ENCODE data around the gene PROX2. TPM values are rescaled to one million over a fixed set of nuclear protein-coding genes. Genes with fewer than 3 reads are reported as not detected.

The PROX2 gene
- total RNA-seq, 2 experiments from 2014 or later = 0.35 to 0.74 TPM

DNA sequence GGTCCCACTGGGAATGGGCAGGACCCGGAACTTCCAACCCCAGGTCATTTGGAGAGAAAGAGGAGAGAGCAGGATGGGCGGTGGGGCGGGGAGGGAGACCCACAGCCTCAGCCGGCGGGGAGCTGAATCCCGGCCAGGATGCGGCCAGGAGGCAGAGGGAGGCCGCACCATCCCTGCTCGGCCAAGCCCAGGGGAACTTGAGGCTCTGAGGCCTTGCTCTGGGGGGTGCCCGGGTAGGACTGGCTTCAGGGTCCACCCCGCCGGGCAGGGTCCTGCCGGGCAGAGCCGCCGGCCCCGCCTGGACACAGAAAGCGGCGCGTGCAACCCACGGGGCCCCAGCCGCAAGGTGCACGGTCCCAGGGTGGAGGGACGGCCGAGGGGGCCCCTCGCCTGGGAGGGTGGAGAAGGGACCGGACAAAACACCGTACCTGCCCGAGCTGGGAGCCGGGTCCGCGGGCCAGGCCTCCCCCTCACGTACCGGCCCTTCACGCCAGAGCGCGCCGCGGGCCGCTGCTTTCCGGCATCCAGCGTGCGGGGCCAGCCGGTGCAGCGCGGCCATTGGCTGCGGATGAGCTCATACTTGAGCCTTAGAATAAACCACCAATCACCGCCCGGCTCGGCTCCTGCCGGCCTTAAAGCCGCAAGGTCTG, 46.9 kb upstream of the PROX2 start, which contains the start of gene RPS6KL1:
TSS of gene RPS6KL1 (minus strand) at position 509 of the 650 bp plus-strand sequence. CDS start 1,719 bp downstream, outside the sequence.
- H3K27ac ChIP-seq (ENCODE audit: low read depth, low read length, poor library complexity, severe bottlenecking) = no peak within 1 kb of the TSS
- no peaks in the 10 kb centered on the region for H4K20me1 ChIP-seq (ENCODE audit: insufficient read depth, low read length)
- no peaks in the 10 kb centered on the region for H3K36me3 ChIP-seq (ENCODE audit: insufficient read depth, low read length)
- intact Hi-C loops (cut with micrococcal nuclease; ENCODE audit: unreplicated experiment) = loop anchor here (2.0 kb wide), 1 partner anchor 18 kb away; no protein-coding TSS in a partner anchor
- peak within 1 kb of the TSS; percentile 84 for H3K4me2 ChIP-seq (ENCODE audit: low read length)
- H2AFZ ChIP-seq (ENCODE audit: low read length) = peak within 1 kb of the TSS; percentile 87
- H3K4me3 ChIP-seq (ENCODE audit: low read depth, low read length, poor library complexity, severe bottlenecking) = peak within 1 kb of the TSS; percentile 88
- no peaks in the 10 kb centered on the region for H3K79me2 ChIP-seq (ENCODE audit: insufficient read depth, low read depth, low read length)
- ChIA-PET POLR2A (interaction anchor here (0.5 to 2.3 kb wide), 18 partner anchors 8 to 1358 kb away, joined by 3 to 18 read pairs (median 4); partner anchors contain the start of genes ACYP1 and PROX2), CTCF (ENCODE audit: unreplicated experiment) (interaction anchor here (0.6 to 1.4 kb wide), 8 partner anchors 17 to 1234 kb away, joined by 3 to 5 read pairs (median 3); no protein-coding TSS in a partner anchor)
- TF ChIP-seq EZH2phosphoT487 (IDR thresholded peaks at IDR 0.05; ENCODE audit: borderline replicate concordance, low read depth, low read length) = no peak
- TF ChIP-seq, protein P1, sequence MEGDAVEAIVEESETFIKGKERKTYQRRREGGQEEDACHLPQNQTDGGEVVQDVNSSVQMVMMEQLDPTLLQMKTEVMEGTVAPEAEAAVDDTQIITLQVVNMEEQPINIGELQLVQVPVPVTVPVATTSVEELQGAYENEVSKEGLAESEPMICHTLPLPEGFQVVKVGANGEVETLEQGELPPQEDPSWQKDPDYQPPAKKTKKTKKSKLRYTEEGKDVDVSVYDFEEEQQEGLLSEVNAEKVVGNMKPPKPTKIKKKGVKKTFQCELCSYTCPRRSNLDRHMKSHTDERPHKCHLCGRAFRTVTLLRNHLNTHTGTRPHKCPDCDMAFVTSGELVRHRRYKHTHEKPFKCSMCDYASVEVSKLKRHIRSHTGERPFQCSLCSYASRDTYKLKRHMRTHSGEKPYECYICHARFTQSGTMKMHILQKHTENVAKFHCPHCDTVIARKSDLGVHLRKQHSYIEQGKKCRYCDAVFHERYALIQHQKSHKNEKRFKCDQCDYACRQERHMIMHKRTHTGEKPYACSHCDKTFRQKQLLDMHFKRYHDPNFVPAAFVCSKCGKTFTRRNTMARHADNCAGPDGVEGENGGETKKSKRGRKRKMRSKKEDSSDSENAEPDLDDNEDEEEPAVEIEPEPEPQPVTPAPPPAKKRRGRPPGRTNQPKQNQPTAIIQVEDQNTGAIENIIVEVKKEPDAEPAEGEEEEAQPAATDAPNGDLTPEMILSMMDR (conservative IDR thresholded peaks at IDR 0.05; ENCODE audit: low read length) = no peak
- H3K9me3 ChIP-seq (ENCODE audit: low read length) = no peaks in the 10 kb centered on the region
- DNase-seq (ENCODE audit: low spot score) = peak; percentile 88
- BruUV-seq (replicated peaks) = no TSS peak
- H3K4me1 ChIP-seq (ENCODE audit: insufficient read depth, low read length, poor library complexity, severe bottlenecking) = peaks cover 13% of the 10 kb centered on the region
- H3K9me2 ChIP-seq (ENCODE audit: insufficient read depth, low read length) = no peaks in the 10 kb centered on the region

DNA sequence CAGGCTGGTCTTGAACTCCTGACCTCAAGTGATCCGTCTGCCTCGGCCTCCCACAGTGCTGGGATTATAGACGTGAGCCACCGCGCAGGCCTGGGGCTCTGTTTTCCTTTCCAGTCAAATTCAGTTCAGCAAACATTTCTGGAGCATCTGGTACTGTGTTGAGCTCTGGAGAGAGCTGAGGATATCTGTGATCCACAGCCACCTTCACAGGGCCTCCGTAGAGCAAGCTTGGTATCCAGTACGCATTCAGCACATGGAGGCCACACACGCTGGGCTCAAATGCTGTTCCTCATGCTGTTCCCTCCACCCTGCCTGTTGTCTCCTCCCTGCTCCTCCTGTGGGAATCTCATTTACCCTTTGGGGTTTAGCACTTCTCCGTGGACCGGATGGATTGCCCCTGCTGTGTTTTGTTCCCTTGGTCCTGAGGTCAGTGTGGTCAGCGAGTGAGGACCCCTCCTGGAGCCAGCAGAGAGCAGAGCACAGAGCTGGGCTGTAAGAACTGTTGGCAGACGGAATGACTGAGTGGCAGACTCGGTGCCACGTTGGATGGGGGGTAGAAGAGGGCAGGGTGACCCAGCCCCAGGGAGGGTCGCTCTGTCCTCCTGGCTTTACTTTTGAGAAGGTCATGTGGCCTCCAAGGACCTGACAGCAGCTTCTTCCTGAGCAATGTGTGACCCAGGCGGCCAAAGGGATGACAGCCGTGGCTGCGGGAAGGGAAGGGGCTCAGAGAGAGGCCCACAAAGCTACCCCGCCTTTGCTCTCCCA, 46.2 kb upstream of the PROX2 start:
- H3K79me2 ChIP-seq (ENCODE audit: insufficient read depth, low read depth, low read length) = no peaks in the 10 kb centered on the region
- intact Hi-C loops (cut with micrococcal nuclease; ENCODE audit: unreplicated experiment) = loop anchor here (2.0 kb wide), 1 partner anchor 19 kb away; no protein-coding TSS in a partner anchor
- no peak overlapping the region for H3K27ac ChIP-seq (ENCODE audit: low read depth, low read length, poor library complexity, severe bottlenecking)
- peak overlapping the region; percentile 88 for H3K4me3 ChIP-seq (ENCODE audit: low read depth, low read length, poor library complexity, severe bottlenecking)
- TF ChIP-seq EZH2phosphoT487 (IDR thresholded peaks at IDR 0.05; ENCODE audit: borderline replicate concordance, low read depth, low read length) = no peak
- TF ChIP-seq, protein P1 (conservative IDR thresholded peaks at IDR 0.05; ENCODE audit: low read length) = no peak
- H2AFZ ChIP-seq (ENCODE audit: low read length) = peak overlapping the region; percentile 87
- ChIA-PET CTCF (ENCODE audit: unreplicated experiment) (interaction anchor here (0.9 to 1.1 kb wide), 2 partner anchors 16 to 20 kb away, joined by 3 read pairs; no protein-coding TSS in a partner anchor), POLR2A (interaction anchor here (0.9 to 2.3 kb wide), 5 partner anchors 12 to 144 kb away, joined by 3 to 18 read pairs (median 4); no protein-coding TSS in a partner anchor)
- H3K36me3 ChIP-seq (ENCODE audit: insufficient read depth, low read length) = no peaks in the 10 kb centered on the region
- no peaks in the 10 kb centered on the region for H3K9me3 ChIP-seq (ENCODE audit: low read length)
- H3K4me2 ChIP-seq (ENCODE audit: low read length) = peak overlapping the region; percentile 84
- no peaks in the 10 kb centered on the region for H4K20me1 ChIP-seq (ENCODE audit: insufficient read depth, low read length)
- peaks cover 13% of the 10 kb centered on the region for H3K4me1 ChIP-seq (ENCODE audit: insufficient read depth, low read length, poor library complexity, severe bottlenecking)
- DNase-seq (ENCODE audit: low spot score) = no peak
- no peaks in the 10 kb centered on the region for H3K9me2 ChIP-seq (ENCODE audit: insufficient read depth, low read length)
- no TSS peak for BruUV-seq (replicated peaks)

Measured in OCI-LY7 (cell line).